Neural cell (in vitro differentiated cells): ENCODE results near the gene FOXL3. TPM values are rescaled to one million over a fixed set of nuclear protein-coding genes. Genes with fewer than 3 reads are reported as not detected.
"Not testable (repeated sequence)": the region's sequence is repeated elsewhere in the genome, so short reads cannot be mapped to it uniquely, and the experiment has no call there.

ENCODE experiments used
- H2AFZ ChIP-seq: fragments of 200-600, 300-800 bp; sonication (generic), shearing (Covaris generic); 2 replicates; pipeline ENCODE4 v1.6.0; 2014; ENCODE audit warnings: low read depth, mild to moderate bottlenecking, antibody characterized with exemption, low read length, moderate library complexity
- H3F3A ChIP-seq: fragments of 200-600 bp; shearing (Covaris generic); 2 replicates; pipeline ENCODE4 v1.6.1; 2016; ENCODE audit warnings: mild to moderate bottlenecking, moderate library complexity, mixed read lengths, antibody characterized with exemption, low read length; ENCODE audit not compliant: insufficient read depth, poor library complexity, severe bottlenecking
- H3K27ac ChIP-seq: fragments of 200-600, 300-800 bp; sonication (generic), shearing (Covaris generic); 2 replicates; pipeline ENCODE4 v1.5.1; 2014; ENCODE audit warnings: mild to moderate bottlenecking, low read length, moderate library complexity
- H3K27me3 ChIP-seq: fragments of 300-800, 200-600 bp; sonication (generic), shearing (Covaris generic); 2 replicates; pipeline ENCODE4 v1.6.0; 2014; ENCODE audit warnings: mild to moderate bottlenecking, low read depth, low read length, moderate library complexity; ENCODE audit not compliant: insufficient read depth
- H3K36me3 ChIP-seq: fragments of 300-800, 200-600 bp; sonication (generic), shearing (Covaris generic); 2 replicates; pipeline ENCODE4 v1.5.1; 2014; ENCODE audit warnings: mild to moderate bottlenecking, antibody characterized with exemption, low read length, moderate library complexity; ENCODE audit not compliant: insufficient read depth
- H3K4me2 ChIP-seq: fragments of 300-800, 200-600 bp; sonication (generic), shearing (Covaris generic); 2 replicates; pipeline ENCODE4 v1.6.0; 2014; ENCODE audit warnings: mild to moderate bottlenecking, low read length
- H3K4me3 ChIP-seq: fragments of 300-800, 200-600 bp; sonication (generic), shearing (Covaris generic); 2 replicates; pipeline ENCODE4 v1.5.1; 2014; ENCODE audit warnings: mild to moderate bottlenecking, low read length, moderate library complexity
- H3K79me2 ChIP-seq: fragments of 200-600 bp; shearing (Covaris generic); replicated peaks from 2 replicates; pipeline ENCODE4 v1.6.0; 2014; ENCODE audit warnings: mild to moderate bottlenecking, low read length, moderate library complexity; ENCODE audit not compliant: insufficient read depth
- H3K9ac ChIP-seq: fragments of 300-800, 200-600 bp; sonication (generic), shearing (Covaris generic); 2 replicates; pipeline ENCODE4 v1.6.1; 2016; ENCODE audit warnings: mild to moderate bottlenecking, low read length, mixed read lengths
- H3K9me2 ChIP-seq: fragments of 200-600 bp; shearing (Covaris generic); 2 replicates; pipeline ENCODE4 v1.6.1; 2016; ENCODE audit warnings: mild to moderate bottlenecking, low read length, mixed read lengths; ENCODE audit not compliant: insufficient read depth
- H3K9me3 ChIP-seq: fragments of 200-600, 300-800 bp; sonication (generic), shearing (Covaris generic); 2 replicates; pipeline ENCODE4 v1.6.1; 2016; ENCODE audit warnings: mild to moderate bottlenecking, mixed run types, low read length, moderate library complexity, mixed read lengths
- H4K20me1 ChIP-seq: fragments of 200-600 bp; shearing (Covaris generic); 2 replicates; pipeline ENCODE4 v1.6.1; 2016; ENCODE audit warnings: mild to moderate bottlenecking, mixed run types; ENCODE audit not compliant: insufficient read depth
- EP300 ChIP-seq: fragments of 450-650 bp; conservative IDR thresholded peaks from 2 replicates; pipeline ENCODE4 v1.6.1; 2014; ENCODE audit warnings: antibody characterized with exemption, mild to moderate bottlenecking, moderate library complexity; ENCODE audit not compliant: poor library complexity, severe bottlenecking
- EZH2 ChIP-seq: fragments of 200-600, 300-800 bp; shearing (Covaris generic), sonication (generic); IDR thresholded peaks from 2 replicates; pipeline ENCODE4 v1.6.1; 2014; ENCODE audit warnings: antibody characterized with exemption, low read length, borderline replicate concordance, mild to moderate bottlenecking; ENCODE audit not compliant: insufficient read depth, poor library complexity, severe bottlenecking
- MXI1 ChIP-seq: fragments of 450-650 bp; conservative IDR thresholded peaks from 2 replicates; pipeline ENCODE4 v1.6.1; 2014; ENCODE audit warnings: antibody characterized with exemption, mild to moderate bottlenecking; ENCODE audit not compliant: poor library complexity, severe bottlenecking
- POLR2AphosphoS5 ChIP-seq: IDR thresholded peaks from 2 replicates; pipeline ENCODE4 v1.6.1; 2012
- RAD21 ChIP-seq: fragments of 450-650 bp; conservative IDR thresholded peaks from 2 replicates; pipeline ENCODE4 v1.6.1; 2014; ENCODE audit warnings: antibody characterized with exemption, mild to moderate bottlenecking, moderate library complexity
- REST ChIP-seq: IDR thresholded peaks from 2 replicates; pipeline ENCODE4 v1.6.1; 2012; ENCODE audit warnings: borderline replicate concordance
- SMC3 ChIP-seq: fragments of 450-650 bp; conservative IDR thresholded peaks from 2 replicates; pipeline ENCODE4 v1.6.1; 2014; ENCODE audit warnings: antibody characterized with exemption, mild to moderate bottlenecking, moderate library complexity; ENCODE audit not compliant: poor library complexity
- TAF1 ChIP-seq: IDR thresholded peaks from 2 replicates; pipeline ENCODE4 v1.6.1; 2012; ENCODE audit warnings: low read depth
- polyA minus RNA-seq: library from RNA; depleted of rRNA, polyadenylated mRNA; stranded (reverse); fragments of >200 nt; gene quantifications from 2 replicates; pipeline ENCODE4 v1.2.3, GENCODE V29; 2014
- polyA plus RNA-seq: library from polyadenylated mRNA; depleted of rRNA; stranded (reverse); fragments of >200 nt; gene quantifications from 2 replicates; pipeline ENCODE4 v1.2.3, GENCODE V29; 2014
- TF ChIP-seq, protein P1 (sequence below): fragments of 450-650 bp; IDR thresholded peaks from 2 replicates; pipeline ENCODE4 v1.5.1; 2014; ENCODE audit warnings: antibody characterized with exemption, mild to moderate bottlenecking, moderate library complexity; ENCODE audit not compliant: poor library complexity, severe bottlenecking

The FOXL3 gene
- polyA plus RNA-seq: not detected in 2 replicates
- not detected in 2 replicates for polyA minus RNA-seq

DNA sequence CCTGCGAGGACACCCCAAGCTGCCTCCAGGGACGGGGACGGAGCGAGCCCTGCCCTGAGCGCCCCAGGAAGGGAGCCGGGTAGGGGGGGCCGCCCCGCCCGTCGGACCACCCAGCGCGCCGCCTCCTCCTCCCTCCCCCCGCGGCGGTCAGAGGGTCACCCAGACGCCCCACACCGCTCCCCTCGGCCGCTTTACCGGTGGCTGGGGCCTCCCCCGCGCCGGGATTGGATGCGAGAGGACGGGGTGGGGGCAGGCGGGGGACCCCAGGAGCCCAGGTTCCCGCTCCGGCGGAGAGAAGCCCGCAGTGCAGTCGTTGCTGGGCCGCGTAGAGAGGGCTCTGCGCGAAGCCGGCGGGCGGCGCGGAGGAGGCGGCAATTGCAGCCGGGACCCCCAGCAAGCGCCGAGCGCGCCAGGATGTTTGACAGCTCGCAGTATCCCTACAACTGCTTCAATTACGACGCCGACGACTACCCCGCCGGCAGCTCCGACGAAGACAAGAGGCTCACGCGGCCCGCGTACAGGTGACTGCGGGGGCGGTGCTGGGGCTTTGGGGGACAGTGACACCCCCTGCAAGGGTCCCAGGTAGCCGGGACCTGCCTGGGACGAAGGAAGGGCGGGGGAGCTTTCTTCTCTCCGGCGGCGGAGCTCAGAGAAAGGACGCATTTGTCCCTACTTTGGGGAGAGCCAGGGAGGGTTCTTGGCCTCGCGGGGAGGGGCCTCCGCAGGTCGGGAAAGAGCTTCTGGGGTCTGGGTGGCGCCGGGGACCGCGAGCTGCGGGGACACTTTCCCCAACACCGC, at the start of gene FOXL3:
FOXL3 (plus strand) TSS at position 415 of the 798 bp plus-strand sequence; CDS start at position 415, 0 bp downstream.
- no peak within 1 kb of the TSS for H3K27ac ChIP-seq
- no peaks in the 10 kb centered on the region for H3K36me3 ChIP-seq
- H3K4me3 ChIP-seq: peak within 1 kb of the TSS; percentile 28
- H3K27me3 ChIP-seq: peaks cover 35% of the 10 kb centered on the region
- no peak within 1 kb of the TSS for H2AFZ ChIP-seq
- no peaks in the 10 kb centered on the region for H3K9me3 ChIP-seq
- H3K4me2 ChIP-seq: no peak within 1 kb of the TSS
- H3F3A ChIP-seq: no peaks in the 10 kb centered on the region
- H3K9ac ChIP-seq: no peak within 1 kb of the TSS
- no peaks in the 10 kb centered on the region for H3K9me2 ChIP-seq
- TF ChIP-seq EP300: no peak
- no peak for TF ChIP-seq POLR2AphosphoS5
- TF ChIP-seq EZH2: no peak
- no peak for TF ChIP-seq RAD21
- no peak for TF ChIP-seq TAF1
- H4K20me1 ChIP-seq: no peaks in the 10 kb centered on the region
- no peaks in the 10 kb centered on the region for H3K79me2 ChIP-seq

GRCh38 chr7:240887-241421, 49.0 kb upstream of the FOXL3 start:
- H3F3A ChIP-seq: no peaks in the 10 kb centered on the region
- H3K4me2 ChIP-seq: no peak overlapping the region
- no peaks in the 10 kb centered on the region for H3K79me2 ChIP-seq
- H3K27ac ChIP-seq: no peak overlapping the region
- TF ChIP-seq POLR2AphosphoS5: no peak
- TF ChIP-seq MXI1: no peak
- TF ChIP-seq EZH2: no peak
- no peaks in the 10 kb centered on the region for H3K9me2 ChIP-seq
- no peak overlapping the region for H2AFZ ChIP-seq
- no peaks in the 10 kb centered on the region for H3K27me3 ChIP-seq
- H3K36me3 ChIP-seq: no peaks in the 10 kb centered on the region
- H3K9me3 ChIP-seq: no peaks in the 10 kb centered on the region
- no peaks in the 10 kb centered on the region for H4K20me1 ChIP-seq
- H3K4me3 ChIP-seq: no peak overlapping the region
- H3K9ac ChIP-seq: no peak overlapping the region

DNA sequence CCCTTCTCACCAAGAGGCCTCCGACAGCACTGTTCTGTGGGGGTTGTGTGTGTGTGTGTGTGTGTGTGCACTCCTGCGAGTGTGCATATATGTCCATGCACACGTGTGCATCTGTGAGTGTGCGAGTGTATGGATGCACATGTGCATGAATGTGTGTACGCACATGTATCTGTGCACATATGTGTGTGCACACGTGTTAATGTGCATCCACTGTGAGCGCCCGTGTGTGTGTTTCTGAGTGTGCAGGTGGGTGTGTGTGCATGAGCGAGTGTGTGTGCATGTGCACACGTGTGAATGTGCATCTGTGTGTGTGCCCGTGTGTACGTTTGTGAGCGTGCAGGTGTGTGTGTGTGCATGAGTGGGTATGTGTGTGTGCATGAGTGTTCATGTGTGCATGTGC, 48.5 kb upstream of the FOXL3 start:
- H3K9me3 ChIP-seq: no peaks in the 10 kb centered on the region
- no peaks in the 10 kb centered on the region for H3K36me3 ChIP-seq
- H3K4me3 ChIP-seq: no peak overlapping the region
- no peak overlapping the region for H3K27ac ChIP-seq
- H3K4me2 ChIP-seq: no peak overlapping the region
- H3K27me3 ChIP-seq: no peaks in the 10 kb centered on the region
- H3F3A ChIP-seq: no peaks in the 10 kb centered on the region
- no peak overlapping the region for H3K9ac ChIP-seq
- H3K79me2 ChIP-seq: no peaks in the 10 kb centered on the region
- H3K9me2 ChIP-seq: no peaks in the 10 kb centered on the region
- no peak overlapping the region for H2AFZ ChIP-seq
- H4K20me1 ChIP-seq: no peaks in the 10 kb centered on the region
- TF ChIP-seq, protein P1, sequence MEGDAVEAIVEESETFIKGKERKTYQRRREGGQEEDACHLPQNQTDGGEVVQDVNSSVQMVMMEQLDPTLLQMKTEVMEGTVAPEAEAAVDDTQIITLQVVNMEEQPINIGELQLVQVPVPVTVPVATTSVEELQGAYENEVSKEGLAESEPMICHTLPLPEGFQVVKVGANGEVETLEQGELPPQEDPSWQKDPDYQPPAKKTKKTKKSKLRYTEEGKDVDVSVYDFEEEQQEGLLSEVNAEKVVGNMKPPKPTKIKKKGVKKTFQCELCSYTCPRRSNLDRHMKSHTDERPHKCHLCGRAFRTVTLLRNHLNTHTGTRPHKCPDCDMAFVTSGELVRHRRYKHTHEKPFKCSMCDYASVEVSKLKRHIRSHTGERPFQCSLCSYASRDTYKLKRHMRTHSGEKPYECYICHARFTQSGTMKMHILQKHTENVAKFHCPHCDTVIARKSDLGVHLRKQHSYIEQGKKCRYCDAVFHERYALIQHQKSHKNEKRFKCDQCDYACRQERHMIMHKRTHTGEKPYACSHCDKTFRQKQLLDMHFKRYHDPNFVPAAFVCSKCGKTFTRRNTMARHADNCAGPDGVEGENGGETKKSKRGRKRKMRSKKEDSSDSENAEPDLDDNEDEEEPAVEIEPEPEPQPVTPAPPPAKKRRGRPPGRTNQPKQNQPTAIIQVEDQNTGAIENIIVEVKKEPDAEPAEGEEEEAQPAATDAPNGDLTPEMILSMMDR: no peak
- TF ChIP-seq SMC3 (no peak), MXI1 (no peak), EP300 (no peak), POLR2AphosphoS5 (no peak), RAD21 (no peak), REST (no peak), EZH2 (no peak), TAF1 (no peak)

- not testable (repeated sequence) for H3K27ac ChIP-seq, H3K27me3 ChIP-seq, H3K36me3 ChIP-seq, H2AFZ ChIP-seq, H3F3A ChIP-seq, H3K4me2 ChIP-seq, H3K4me3 ChIP-seq, H3K79me2 ChIP-seq, H3K9me2 ChIP-seq, H4K20me1 ChIP-seq, H3K9ac ChIP-seq, H3K9me3 ChIP-seq
Measured at GRCh38 chr7:242826-243579, 47.0 kb upstream of the FOXL3 start.
